HG03135 (cell line): Measurements from ENCODE around the gene RAD9A.

Experiments used
- ATAC-seq: cut with Tn5 transposase; IDR thresholded peaks from one replicate; pipeline ENCODE4 v1.9.1; 2021; ENCODE audit warnings: mild to moderate bottlenecking, moderate library complexity; ENCODE audit not compliant: unreplicated experiment

Gene RAD9A

GRCh38 chr11:67437809-67438157, 46.0 kb downstream of the RAD9A start:
- ATAC-seq, result no peak

GRCh38 chr11:67438158-67438902, 46.5 kb downstream of the RAD9A start:
- ATAC-seq, result no peak

GRCh38 chr11:67439321-67440228, 47.8 kb downstream of the RAD9A start:
- no peak for ATAC-seq

GRCh38 chr11:67440229-67441097, 48.7 kb downstream of the RAD9A start:
- no peak for ATAC-seq

GRCh38 chr11:67441098-67441563, 49.3 kb downstream of the RAD9A start:
- ATAC-seq, result no peak

- no peak for ATAC-seq
These were observed 50.1 kb downstream of the RAD9A start for GRCh38 chr11:67441731-67442351.

GRCh38 chr11:67442504-67443404, 51.0 kb downstream of the RAD9A start:
- no peak for ATAC-seq

- no peak for ATAC-seq
These were observed 53.7 kb downstream of the RAD9A start for GRCh38 chr11:67445515-67445914.
